HCT116 (cell line): ENCODE measurements around the gene ZNF652. TPM values are rescaled to one million over a fixed set of nuclear protein-coding genes. Genes with fewer than 3 reads are reported as not detected.

Experiments used
- ATAC-seq: fragments of 200-7000 bp; cut with Tn5 transposase; 2 replicates; pipeline ENCODE4 v1.9.1; 2020; ENCODE audit warnings: mild to moderate bottlenecking, moderate library complexity
- BruUV-seq: library from RNA; stranded (reverse); fragments of 400-500 nt; replicated peaks from 2 replicates; lab custom pipeline; 2021; lab: Mats Ljungman, UMichigan
- CTCF ChIA-PET: fragments of 300-600 bp; sonication (Branson Sonifier 250); formaldehyde crosslinking; loops from one replicate; lab custom pipeline; 2021; ENCODE audit warnings: antibody characterized with exemption; lab: Charles Lee
- POLR2A ChIA-PET: fragments of 300-600, 350-600 bp; sonication (Branson Sonifier 250); formaldehyde crosslinking; loops from one replicate; lab custom pipeline; 2021; ENCODE audit warnings: antibody characterized with exemption; lab: Charles Lee
- RAD21 ChIA-PET, 2 experiments: fragments of 300-600 bp; sonication (Branson Sonifier 250); formaldehyde crosslinking; loops; one replicate each; lab custom pipeline; 2023; ENCODE audit warnings: low total read pairs in 2 of 2; ENCODE audit not compliant: uncharacterized antibody in 2 of 2, unreplicated experiment in 2 of 2, low non-redundant PET in 1 of 2; lab: Charles Lee
- DNase-seq: peaks from one replicate; pipeline ENCODE4 v3.0.0-alpha.2; 2010; ENCODE audit warnings: low read depth, low spot score
- H2AFZ ChIP-seq: fragments of 200-600 bp; shearing (Covaris generic), sonication (generic); 2 replicates; pipeline ENCODE4 v1.6.1; 2017; ENCODE audit warnings: low read depth, mixed run types, mixed read lengths, antibody characterized with exemption, low read length; ENCODE audit not compliant: poor library complexity, severe bottlenecking
- H3K27ac ChIP-seq: 2 replicates; pipeline ENCODE4 v1.5.1; 2012; ENCODE audit warnings: low read depth, low read length
- H3K27me3 ChIP-seq: fragments of 200-600 bp; sonication (generic); 2 replicates; pipeline ENCODE4 v1.6.1; 2016; ENCODE audit warnings: mixed run types, low read length, mixed read lengths; ENCODE audit not compliant: insufficient read depth
- H3K36me3 ChIP-seq, 2 experiments: fragments of 200-500 bp in 1 of 2; fragments of 200-600 bp in 1 of 2; sonication (Bioruptor generic) in 1 of 2; sonication (generic) in 1 of 2; 2 replicates each; pipeline versions ENCODE4 v1.5.1 to v1.6.1; 2014 to 2016; ENCODE audit warnings: low read length in 2 of 2, inconsistent platforms in 1 of 2, mixed read lengths in 1 of 2, mixed run types in 1 of 2; ENCODE audit not compliant: insufficient read depth in 2 of 2, control insufficient read depth in 1 of 2
- H3K4me1 ChIP-seq, 2 experiments: fragments of 200-600 bp in 1 of 2; sonication (generic) in 1 of 2; 2 replicates each; pipeline versions ENCODE4 v1.5.1 to v1.6.1; 2012 to 2017; ENCODE audit warnings: low read length in 2 of 2, inconsistent platforms in 1 of 2, mild to moderate bottlenecking in 1 of 2, mixed read lengths in 1 of 2, mixed run types in 1 of 2, moderate library complexity in 1 of 2; ENCODE audit not compliant: insufficient read depth in 2 of 2, control insufficient read depth in 1 of 2
- H3K4me2 ChIP-seq: fragments of 200-600 bp; sonication (generic); 2 replicates; pipeline ENCODE4 v1.6.1; 2017; ENCODE audit warnings: mixed run types, low read length, mixed read lengths
- H3K4me3 ChIP-seq, 2 experiments: fragments of 200-600 bp in 1 of 2; sonication (generic) in 1 of 2; replicated peaks in 1 of 2; 2 replicates each; pipeline ENCODE4 v1.5.1; 2011 to 2016; ENCODE audit warnings: low read length in 2 of 2, control low read depth in 1 of 2, low read depth in 1 of 2, mild to moderate bottlenecking in 1 of 2, mixed read lengths in 1 of 2, mixed run types in 1 of 2
- H3K79me2 ChIP-seq: fragments of 200-600 bp; sonication (generic); 2 replicates; pipeline ENCODE4 v1.6.1; 2017; ENCODE audit warnings: mild to moderate bottlenecking, mixed run types, low read length, moderate library complexity, mixed read lengths; ENCODE audit not compliant: insufficient read depth
- H3K9ac ChIP-seq: fragments of 200-600 bp; sonication (generic); 2 replicates; pipeline ENCODE4 v1.6.1; 2016; ENCODE audit warnings: low read length, mixed read lengths
- H3K9me2 ChIP-seq: fragments of 200-600 bp; sonication (generic), shearing (Covaris generic); 2 replicates; pipeline ENCODE4 v1.6.1; 2017; ENCODE audit warnings: mixed run types, mild to moderate bottlenecking, moderate library complexity; ENCODE audit not compliant: insufficient read depth
- H3K9me3 ChIP-seq, 2 experiments: fragments of 200-500 bp in 1 of 2; fragments of 200-600 bp in 1 of 2; sonication (Bioruptor generic) in 1 of 2; sonication (generic) in 1 of 2; 2 replicates each; pipeline ENCODE4 v1.6.1; 2014 to 2017; ENCODE audit warnings: low read length in 2 of 2, mixed read lengths in 2 of 2, inconsistent platforms in 1 of 2, low read depth in 1 of 2, mild to moderate bottlenecking in 1 of 2, mixed run types in 1 of 2, moderate library complexity in 1 of 2; ENCODE audit not compliant: control insufficient read depth in 1 of 2, insufficient read depth in 1 of 2
- H4K20me1 ChIP-seq: fragments of 200-600 bp; sonication (generic), shearing (Covaris generic); 2 replicates; pipeline ENCODE4 v1.6.1; 2017; ENCODE audit warnings: mixed run types, mild to moderate bottlenecking, moderate library complexity; ENCODE audit not compliant: insufficient read depth
- ATF3 ChIP-seq: IDR thresholded peaks from 2 replicates; pipeline ENCODE4 v1.6.1; 2012
- EGR1 ChIP-seq: IDR thresholded peaks from 2 replicates; pipeline ENCODE4 v1.6.1; 2012; ENCODE audit warnings: low read depth
- EZH2 ChIP-seq: fragments of 200-600 bp; sonication (generic); IDR thresholded peaks from 2 replicates; pipeline ENCODE4 v1.6.1; 2017; ENCODE audit warnings: antibody characterized with exemption, mixed run types
- JUND ChIP-seq: IDR thresholded peaks from 2 replicates; pipeline ENCODE4 v1.6.1; 2012
- POLR2A ChIP-seq: IDR thresholded peaks from 2 replicates; pipeline ENCODE4 v1.7.0; 2011; ENCODE audit warnings: borderline replicate concordance; ENCODE audit not compliant: insufficient read depth, insufficient read length; ENCODE audit errors: extremely low read depth
- RAD21 ChIP-seq: IDR thresholded peaks from 2 replicates; pipeline ENCODE4 v1.6.1; 2012; ENCODE audit warnings: low read depth, mild to moderate bottlenecking
- SIN3A ChIP-seq: IDR thresholded peaks from 2 replicates; pipeline ENCODE4 v1.6.1; 2012; ENCODE audit warnings: low read depth
- SRF ChIP-seq: IDR thresholded peaks from 2 replicates; pipeline ENCODE4 v1.6.1; 2012; ENCODE audit warnings: low read depth
- ZFX ChIP-seq: fragments of 450-650 bp; IDR thresholded peaks from 2 replicates; pipeline ENCODE4 v1.6.1; 2017
- ZNF274 ChIP-seq: fragments of 200-500 bp; sonication (Bioruptor generic); IDR thresholded peaks from 2 replicates; pipeline ENCODE4 v1.6.1; 2014; ENCODE audit warnings: mild to moderate bottlenecking, low read depth, low read length, inconsistent platforms
- intact Hi-C: fragments of 100-400 bp; cut with micrococcal nuclease; formaldehyde crosslinking; loops from 2 replicates; pipeline ENCODE4 v1.10.0; 2022
- total RNA-seq: library from RNA; stranded (reverse); gene quantifications from one replicate; pipeline ENCODE4 v1.2.1, GENCODE V29; 2021; ENCODE audit not compliant: unreplicated experiment
- TF ChIP-seq, protein P1 (sequence below), 3 experiments: fragments of 200-600 bp in 1 of 3; sonication (generic) in 1 of 3; IDR thresholded peaks in 2 of 3; conservative IDR thresholded peaks in 1 of 3; 2 replicates each; pipeline ENCODE4 v1.5.1; 2012 to 2017; ENCODE audit warnings: low read depth in 2 of 3, low read length in 2 of 3, antibody characterized with exemption in 1 of 3, borderline replicate concordance in 1 of 3, control low read depth in 1 of 3, mild to moderate bottlenecking in 1 of 3, mixed read lengths in 1 of 3, mixed run types in 1 of 3, moderate library complexity in 1 of 3; ENCODE audit not compliant: insufficient read depth in 1 of 3
- TF ChIP-seq, protein P2 (sequence below): IDR thresholded peaks from 2 replicates; pipeline ENCODE4 v1.6.1; 2011; ENCODE audit warnings: mild to moderate bottlenecking, low read length, moderate library complexity; ENCODE audit not compliant: insufficient replicate concordance; ENCODE audit errors: extremely low read depth

The ZNF652 gene
- total RNA-seq, 1 experiment from 2014 or later, result 27.8 TPM

GRCh38 chr17:49290690-49291359, 71.2 kb downstream of the ZNF652 start:
- H3K79me2 ChIP-seq, result no peaks in the 10 kb centered on the region
- TF ChIP-seq, protein P1, sequence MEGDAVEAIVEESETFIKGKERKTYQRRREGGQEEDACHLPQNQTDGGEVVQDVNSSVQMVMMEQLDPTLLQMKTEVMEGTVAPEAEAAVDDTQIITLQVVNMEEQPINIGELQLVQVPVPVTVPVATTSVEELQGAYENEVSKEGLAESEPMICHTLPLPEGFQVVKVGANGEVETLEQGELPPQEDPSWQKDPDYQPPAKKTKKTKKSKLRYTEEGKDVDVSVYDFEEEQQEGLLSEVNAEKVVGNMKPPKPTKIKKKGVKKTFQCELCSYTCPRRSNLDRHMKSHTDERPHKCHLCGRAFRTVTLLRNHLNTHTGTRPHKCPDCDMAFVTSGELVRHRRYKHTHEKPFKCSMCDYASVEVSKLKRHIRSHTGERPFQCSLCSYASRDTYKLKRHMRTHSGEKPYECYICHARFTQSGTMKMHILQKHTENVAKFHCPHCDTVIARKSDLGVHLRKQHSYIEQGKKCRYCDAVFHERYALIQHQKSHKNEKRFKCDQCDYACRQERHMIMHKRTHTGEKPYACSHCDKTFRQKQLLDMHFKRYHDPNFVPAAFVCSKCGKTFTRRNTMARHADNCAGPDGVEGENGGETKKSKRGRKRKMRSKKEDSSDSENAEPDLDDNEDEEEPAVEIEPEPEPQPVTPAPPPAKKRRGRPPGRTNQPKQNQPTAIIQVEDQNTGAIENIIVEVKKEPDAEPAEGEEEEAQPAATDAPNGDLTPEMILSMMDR (IDR thresholded peaks at IDR 0.05 in 2 of 3, conservative IDR thresholded peaks at IDR 0.05 in 1 of 3; ENCODE audit: borderline replicate concordance in 1 of 3, insufficient read depth in 1 of 3, low read depth in 2 of 3, low read length in 2 of 3), result peak; percentile 65 to 88 (median 83); a peak in 5 of 6 replicates
- peak; percentile 75 for TF ChIP-seq RAD21
- TF ChIP-seq EGR1, result no peak
- intact Hi-C loops, result loop anchor here (5.0 kb wide), 1 partner anchor 64 kb away; no protein-coding TSS in a partner anchor
- H3K36me3 ChIP-seq, result 0 out of 4 replicates have a peak, but pooled peaks cover 0 to 7% of the 10 kb centered on the region in 2 experiments
- H3K4me1 ChIP-seq, result no peaks in the 10 kb centered on the region
- H3K4me3 ChIP-seq, result no peak overlapping the region
- POLR2A ChIA-PET, result no interaction called here
- no peak overlapping the region for H2AFZ ChIP-seq
- no peak overlapping the region for H3K9ac ChIP-seq
- BruUV-seq, result no TSS peak
- H4K20me1 ChIP-seq, result no peaks in the 10 kb centered on the region; the same call in 1 of the 2 replicates
- H3K27ac ChIP-seq, result no peak overlapping the region
- no peak overlapping the region for H3K4me2 ChIP-seq
- H3K9me2 ChIP-seq, result no peaks in the 10 kb centered on the region
- CTCF ChIA-PET, result interaction anchor here (0.7 to 2.4 kb wide), 18 partner anchors 9 to 487 kb away, joined by 3 to 25 read pairs (median 4); no protein-coding TSS in a partner anchor
- H3K27me3 ChIP-seq, result no peaks in the 10 kb centered on the region
- DNase-seq (peak; percentile 8), ATAC-seq (peak; percentile 80)
- H3K9me3 ChIP-seq, result no peaks in the 10 kb centered on the region
- RAD21 ChIA-PET, result interaction anchor here in 1 of 2 experiments (0.6 to 1.3 kb wide), 2 partner anchors 111 to 412 kb away, joined by 3 read pairs; no protein-coding TSS in a partner anchor

DNA sequence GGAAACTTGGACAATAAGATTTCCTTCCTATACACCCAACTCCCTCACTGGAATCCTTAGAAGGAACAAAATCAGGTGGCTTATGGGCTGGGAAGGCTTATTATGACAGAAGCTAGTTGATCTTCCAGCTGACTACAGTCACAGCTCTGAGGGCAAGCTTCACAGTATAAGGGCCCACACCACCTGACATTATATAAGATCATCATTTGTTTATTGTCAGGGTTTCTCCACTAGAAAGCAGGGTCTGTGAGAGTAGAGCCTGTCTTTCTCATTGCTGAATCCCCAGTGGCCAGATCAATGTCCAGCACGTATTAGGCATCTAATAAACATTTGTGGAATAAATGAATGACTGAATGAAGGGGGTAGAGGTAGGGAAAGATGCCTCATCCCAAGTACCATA, 73.7 kb downstream of the ZNF652 start:
- Histone ChIP-seq H3K27me3 (no peaks in the 10 kb centered on the region), H3K9me2 (no peaks in the 10 kb centered on the region), H3K4me2 (no peak overlapping the region), H3K4me3 (no peak overlapping the region), H4K20me1 (no peaks in the 10 kb centered on the region), H3K9me3 (no peaks in the 10 kb centered on the region), H3K27ac (no peak overlapping the region), H3K79me2 (no peaks in the 10 kb centered on the region), H2AFZ (no peak overlapping the region), H3K36me3 (0 out of 4 replicates have a peak, but pooled peaks cover 0 to 7% of the 10 kb centered on the region in 2 experiments), H3K9ac (no peak overlapping the region), H3K4me1 (no peaks in the 10 kb centered on the region)
- POLR2A ChIA-PET, result no interaction called here
- ATAC-seq (no peak), DNase-seq (no peak)
- no TSS peak for BruUV-seq
- intact Hi-C loops, result no loop called here
- CTCF ChIA-PET, result no interaction called here
- RAD21 ChIA-PET, result no interaction called here
- TF ChIP-seq POLR2A (no peak), EZH2 (no peak), ZFX (no peak), SIN3A (no peak), JUND (no peak), ATF3 (no peak), ZNF274 (no peak), SRF (no peak)
- TF ChIP-seq, protein P2, sequence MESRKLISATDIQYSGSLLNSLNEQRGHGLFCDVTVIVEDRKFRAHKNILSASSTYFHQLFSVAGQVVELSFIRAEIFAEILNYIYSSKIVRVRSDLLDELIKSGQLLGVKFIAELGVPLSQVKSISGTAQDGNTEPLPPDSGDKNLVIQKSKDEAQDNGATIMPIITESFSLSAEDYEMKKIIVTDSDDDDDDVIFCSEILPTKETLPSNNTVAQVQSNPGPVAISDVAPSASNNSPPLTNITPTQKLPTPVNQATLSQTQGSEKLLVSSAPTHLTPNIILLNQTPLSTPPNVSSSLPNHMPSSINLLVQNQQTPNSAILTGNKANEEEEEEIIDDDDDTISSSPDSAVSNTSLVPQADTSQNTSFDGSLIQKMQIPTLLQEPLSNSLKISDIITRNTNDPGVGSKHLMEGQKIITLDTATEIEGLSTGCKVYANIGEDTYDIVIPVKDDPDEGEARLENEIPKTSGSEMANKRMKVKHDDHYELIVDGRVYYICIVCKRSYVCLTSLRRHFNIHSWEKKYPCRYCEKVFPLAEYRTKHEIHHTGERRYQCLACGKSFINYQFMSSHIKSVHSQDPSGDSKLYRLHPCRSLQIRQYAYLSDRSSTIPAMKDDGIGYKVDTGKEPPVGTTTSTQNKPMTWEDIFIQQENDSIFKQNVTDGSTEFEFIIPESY, result no peak
- TF ChIP-seq, protein P1 (IDR thresholded peaks at IDR 0.05 in 2 of 3, conservative IDR thresholded peaks at IDR 0.05 in 1 of 3; ENCODE audit: borderline replicate concordance in 1 of 3, insufficient read depth in 1 of 3, low read depth in 2 of 3, low read length in 2 of 3), result no peak
